Astrocyte (in vitro differentiated cells and primary cell): ENCODE results near the gene ADAMTS12. TPM values are rescaled to one million over a fixed set of nuclear protein-coding genes. Genes with fewer than 3 reads are reported as not detected.

Experiments used
- DNase-seq: peaks from one replicate; pipeline ENCODE4 v3.0.0-alpha.2; 2010; ENCODE audit warnings: low read depth
- FAIRE-seq: peaks from 2 replicates; lab custom pipeline; 2011; peaks lifted over from hg19 to GRCh38; lab: Jason Lieb, UNC
- H2AFZ ChIP-seq: 2 replicates; pipeline ENCODE4 v1.6.0; 2012; ENCODE audit warnings: low read depth, low read length, inconsistent platforms
- H3K27ac ChIP-seq: 2 replicates; pipeline ENCODE4 v1.5.1; 2011; ENCODE audit warnings: low read depth, low read length, inconsistent platforms
- H3K27me3 ChIP-seq: 2 replicates; pipeline ENCODE4 v1.6.0; 2011; ENCODE audit warnings: low read length, inconsistent platforms; ENCODE audit not compliant: insufficient read depth
- H3K36me3 ChIP-seq: 2 replicates; pipeline ENCODE4 v1.5.1; 2011; ENCODE audit warnings: low read length, inconsistent platforms; ENCODE audit not compliant: insufficient read depth
- H3K4me1 ChIP-seq: 2 replicates; pipeline ENCODE4 v1.5.1; 2011; ENCODE audit warnings: low read length, inconsistent platforms; ENCODE audit not compliant: insufficient read depth
- H3K4me2 ChIP-seq: 2 replicates; pipeline ENCODE4 v1.6.0; 2012; ENCODE audit warnings: low read length, inconsistent platforms
- H3K4me3 ChIP-seq: 2 replicates; pipeline ENCODE4 v1.5.1; 2011; ENCODE audit warnings: low read depth, mild to moderate bottlenecking, low read length, inconsistent platforms; ENCODE audit not compliant: insufficient read depth
- H3K79me2 ChIP-seq: 2 replicates; pipeline ENCODE4 v1.6.0; 2012; ENCODE audit warnings: mild to moderate bottlenecking, low read length, inconsistent platforms; ENCODE audit not compliant: insufficient read depth
- H3K9ac ChIP-seq: 2 replicates; pipeline ENCODE4 v1.6.0; 2012; ENCODE audit warnings: mild to moderate bottlenecking, low read length, inconsistent platforms
- H3K9me3 ChIP-seq: 2 replicates; pipeline ENCODE4 v1.5.1; 2012; ENCODE audit warnings: low read depth, mild to moderate bottlenecking, low read length, inconsistent platforms; ENCODE audit not compliant: insufficient read depth
- H4K20me1 ChIP-seq: 2 replicates; pipeline ENCODE4 v1.6.0; 2012; ENCODE audit warnings: low read length, inconsistent platforms; ENCODE audit not compliant: insufficient read depth
- H3K27ac Mint-ChIP-seq: one replicate; pipeline ENCODE4 v1.8.0; 2021; ENCODE audit warnings: mild to moderate bottlenecking, mixed read lengths; ENCODE audit not compliant: unreplicated experiment
- H3K27me3 Mint-ChIP-seq: one replicate; pipeline ENCODE4 v1.8.0; 2021; ENCODE audit warnings: low read depth, mixed read lengths; ENCODE audit not compliant: unreplicated experiment
- H3K36me3 Mint-ChIP-seq: one replicate; pipeline ENCODE4 v1.8.0; 2021; ENCODE audit warnings: low read depth, mixed read lengths; ENCODE audit not compliant: unreplicated experiment
- H3K4me1 Mint-ChIP-seq: one replicate; pipeline ENCODE4 v1.8.0; 2021; ENCODE audit warnings: low read depth, mixed read lengths; ENCODE audit not compliant: unreplicated experiment
- H3K4me3 Mint-ChIP-seq: one replicate; pipeline ENCODE4 v1.8.0; 2021; ENCODE audit warnings: mild to moderate bottlenecking, moderate library complexity, mixed read lengths; ENCODE audit not compliant: unreplicated experiment
- H3K9me3 Mint-ChIP-seq: one replicate; pipeline ENCODE4 v1.8.0; 2021; ENCODE audit warnings: mild to moderate bottlenecking, mixed read lengths; ENCODE audit not compliant: unreplicated experiment
- EZH2 ChIP-seq: IDR thresholded peaks from 2 replicates; pipeline ENCODE4 v1.6.1; 2012; ENCODE audit warnings: mild to moderate bottlenecking, low read length, inconsistent platforms; ENCODE audit not compliant: insufficient read depth
- total RNA-seq: library from RNA; stranded (reverse); gene quantifications from 2 replicates; pipeline ENCODE4 v1.2.1, GENCODE V29; 2021
- TF ChIP-seq, protein P1 (sequence below): IDR thresholded peaks from 2 replicates; pipeline ENCODE4 v1.5.1; 2011; ENCODE audit warnings: low read depth, mild to moderate bottlenecking, inconsistent platforms, low read length, moderate library complexity; ENCODE audit not compliant: insufficient read depth

ADAMTS12 gene
- total RNA-seq, 1 donor from 2014 or later = 156 TPM

GRCh38 chr5:33827018-33827707 lies 64.6 kb downstream of the ADAMTS12 start:
- Mint-ChIP-seq H3K4me1 (peaks cover 49% of the 10 kb centered on the region), H3K4me3 (no peak overlapping the region), H3K9me3 (peaks cover 2% of the 10 kb centered on the region), H3K27ac (peak overlapping the region; percentile 64), H3K36me3 (peaks cover 16% of the 10 kb centered on the region), H3K27me3 (no peaks in the 10 kb centered on the region)
- H3K27ac ChIP-seq = peak overlapping the region; percentile 76
- H3K4me2 ChIP-seq = peak overlapping the region; percentile 32
- TF ChIP-seq, protein P1, sequence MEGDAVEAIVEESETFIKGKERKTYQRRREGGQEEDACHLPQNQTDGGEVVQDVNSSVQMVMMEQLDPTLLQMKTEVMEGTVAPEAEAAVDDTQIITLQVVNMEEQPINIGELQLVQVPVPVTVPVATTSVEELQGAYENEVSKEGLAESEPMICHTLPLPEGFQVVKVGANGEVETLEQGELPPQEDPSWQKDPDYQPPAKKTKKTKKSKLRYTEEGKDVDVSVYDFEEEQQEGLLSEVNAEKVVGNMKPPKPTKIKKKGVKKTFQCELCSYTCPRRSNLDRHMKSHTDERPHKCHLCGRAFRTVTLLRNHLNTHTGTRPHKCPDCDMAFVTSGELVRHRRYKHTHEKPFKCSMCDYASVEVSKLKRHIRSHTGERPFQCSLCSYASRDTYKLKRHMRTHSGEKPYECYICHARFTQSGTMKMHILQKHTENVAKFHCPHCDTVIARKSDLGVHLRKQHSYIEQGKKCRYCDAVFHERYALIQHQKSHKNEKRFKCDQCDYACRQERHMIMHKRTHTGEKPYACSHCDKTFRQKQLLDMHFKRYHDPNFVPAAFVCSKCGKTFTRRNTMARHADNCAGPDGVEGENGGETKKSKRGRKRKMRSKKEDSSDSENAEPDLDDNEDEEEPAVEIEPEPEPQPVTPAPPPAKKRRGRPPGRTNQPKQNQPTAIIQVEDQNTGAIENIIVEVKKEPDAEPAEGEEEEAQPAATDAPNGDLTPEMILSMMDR = no peak
- TF ChIP-seq EZH2 = no peak
- H3K79me2 ChIP-seq = peaks cover 73% of the 10 kb centered on the region
- H3K4me3 ChIP-seq = no peak overlapping the region
- peaks cover 39% of the 10 kb centered on the region for H3K4me1 ChIP-seq
- no peaks in the 10 kb centered on the region for H3K36me3 ChIP-seq
- peak overlapping the region; percentile 39 for H3K9ac ChIP-seq
- no peak overlapping the region for H2AFZ ChIP-seq
- DNase-seq = peak; percentile 50
- no peaks in the 10 kb centered on the region for H3K27me3 ChIP-seq
- H3K9me3 ChIP-seq = no peaks in the 10 kb centered on the region
- no peaks in the 10 kb centered on the region for H4K20me1 ChIP-seq
- FAIRE-seq = no peak

GRCh38 chr5:33824516-33825195 lies 67.1 kb downstream of the ADAMTS12 start:
- H3K9me3 ChIP-seq = no peaks in the 10 kb centered on the region
- peaks cover 2% of the 10 kb centered on the region for H3K36me3 ChIP-seq
- no peaks in the 10 kb centered on the region for H3K27me3 ChIP-seq
- no peak overlapping the region for H3K4me3 Mint-ChIP-seq
- FAIRE-seq (peak; percentile 78), DNase-seq (peak; percentile 96)
- no peak overlapping the region for H2AFZ ChIP-seq
- no peak overlapping the region for H3K4me3 ChIP-seq
- H3K27ac ChIP-seq = peak overlapping the region; percentile 73
- H3K27ac Mint-ChIP-seq = peak overlapping the region; percentile 94
- H3K4me1 ChIP-seq = peaks cover 39% of the 10 kb centered on the region
- TF ChIP-seq, protein P1 = no peak
- TF ChIP-seq EZH2 = no peak
- H4K20me1 ChIP-seq = no peaks in the 10 kb centered on the region
- H3K4me1 Mint-ChIP-seq = peaks cover 48% of the 10 kb centered on the region
- H3K9ac ChIP-seq = peak overlapping the region; percentile 52
- no peaks in the 10 kb centered on the region for H3K27me3 Mint-ChIP-seq
- peak overlapping the region; percentile 48 for H3K4me2 ChIP-seq
- H3K79me2 ChIP-seq = peaks cover 68% of the 10 kb centered on the region
- peaks cover 14% of the 10 kb centered on the region for H3K36me3 Mint-ChIP-seq
- H3K9me3 Mint-ChIP-seq = peaks cover 2% of the 10 kb centered on the region
